MV-4-11 (cell line): ENCODE data around the gene TCFL5.
A peak's percentile ranks its signal among the peaks of the same experiment; 100 is the strongest.

Experiments used
- DNase-seq: peaks from one replicate; lab custom pipeline; 2025; lab: John Stamatoyannopoulos, UW

Gene TCFL5

DNA sequence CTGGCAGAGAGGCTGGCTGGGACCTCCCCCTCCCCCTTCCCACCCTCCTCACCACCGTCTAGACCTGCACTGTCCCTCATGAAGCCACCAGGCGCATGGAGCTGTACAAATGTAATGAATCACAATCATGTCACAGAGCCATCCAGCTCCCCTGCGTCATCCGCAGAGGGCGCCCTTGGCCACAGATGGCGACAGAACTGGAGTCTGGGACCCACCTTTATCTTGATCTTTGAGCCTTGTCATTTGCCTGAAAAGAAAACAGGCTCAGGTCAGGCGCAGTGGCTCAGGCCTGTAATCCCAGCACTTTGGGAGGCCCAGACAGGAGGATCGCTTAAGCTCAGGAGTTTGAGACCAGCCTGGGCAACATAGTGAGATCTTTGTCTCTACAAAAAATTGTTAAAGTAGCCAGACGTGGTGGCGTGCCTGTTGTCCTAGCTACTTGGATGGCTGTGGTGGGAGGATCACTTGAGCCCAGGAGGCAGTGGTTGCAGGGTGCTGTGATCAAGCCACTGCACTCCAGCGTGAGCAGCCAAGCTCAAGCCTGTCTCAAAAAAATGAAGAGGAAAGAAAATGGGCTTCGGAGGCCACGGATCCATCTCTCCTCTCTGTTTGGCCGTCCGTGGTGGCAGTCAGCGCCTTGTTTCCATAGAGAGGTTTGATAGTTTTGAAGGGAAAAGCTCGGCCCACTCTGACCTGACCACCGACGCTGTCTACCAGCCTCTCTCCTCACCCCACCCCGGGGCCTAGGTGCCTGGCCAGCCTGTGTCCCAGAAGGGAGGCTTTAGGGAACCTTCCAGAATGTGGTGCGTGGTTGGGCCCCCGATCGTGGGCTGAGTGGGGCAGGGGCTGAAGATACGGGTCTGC lies 38.6 kb downstream of the TCFL5 start:
- peak; percentile 78 for DNase-seq

DNA sequence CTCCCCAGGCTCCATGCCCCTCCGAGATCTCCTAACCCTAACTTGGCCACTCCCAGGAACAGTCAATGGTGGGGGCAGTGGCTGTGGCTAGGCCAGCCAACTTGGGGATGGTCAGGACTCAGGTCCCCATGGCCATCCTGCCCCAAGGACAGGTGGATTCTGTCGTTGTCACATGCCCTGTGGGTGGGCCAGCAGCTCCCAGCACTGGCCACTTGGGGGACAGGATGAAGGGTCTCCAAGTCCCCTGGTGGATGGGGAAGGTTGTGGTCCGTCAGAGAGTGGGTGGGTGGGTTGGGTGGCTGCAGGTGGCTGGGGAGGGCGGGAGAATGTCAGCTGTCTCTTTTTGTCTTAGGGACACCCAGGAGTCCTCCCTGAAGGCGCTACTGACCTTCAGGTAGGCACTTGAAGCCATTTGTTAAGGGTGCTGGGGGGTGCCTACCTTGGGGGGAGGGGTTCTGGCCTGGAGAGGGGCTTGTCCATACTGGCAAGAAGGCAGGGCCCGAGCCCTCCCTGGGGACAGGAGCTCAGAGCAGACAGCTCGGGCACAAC lies 39.3 kb downstream of the TCFL5 start:
- no peak for DNase-seq

DNA sequence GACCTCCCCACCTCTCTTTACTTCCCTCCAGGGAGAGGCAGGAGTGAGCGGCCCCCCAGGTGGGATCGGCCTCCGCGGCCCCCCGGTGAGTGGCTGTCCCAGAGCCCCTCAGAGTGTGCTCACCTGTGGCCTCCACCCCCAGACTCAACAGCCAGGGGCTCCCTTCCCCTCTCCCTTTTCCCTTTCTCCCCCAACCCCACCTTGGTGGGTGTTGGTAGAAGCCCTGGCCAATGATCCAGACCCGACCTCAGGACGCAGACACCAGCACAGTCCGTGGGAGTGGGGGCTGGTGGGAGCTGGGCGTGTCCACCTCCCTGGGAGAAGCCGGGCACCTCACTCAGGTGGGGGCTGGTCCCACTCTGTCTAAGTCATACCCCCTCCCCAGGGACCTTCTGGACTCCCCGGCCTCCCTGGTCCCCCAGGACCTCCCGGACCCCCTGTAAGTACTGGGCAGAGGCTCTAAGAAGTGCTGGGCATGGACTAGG lies 39.9 kb downstream of the TCFL5 start:
- no peak for DNase-seq

DNA sequence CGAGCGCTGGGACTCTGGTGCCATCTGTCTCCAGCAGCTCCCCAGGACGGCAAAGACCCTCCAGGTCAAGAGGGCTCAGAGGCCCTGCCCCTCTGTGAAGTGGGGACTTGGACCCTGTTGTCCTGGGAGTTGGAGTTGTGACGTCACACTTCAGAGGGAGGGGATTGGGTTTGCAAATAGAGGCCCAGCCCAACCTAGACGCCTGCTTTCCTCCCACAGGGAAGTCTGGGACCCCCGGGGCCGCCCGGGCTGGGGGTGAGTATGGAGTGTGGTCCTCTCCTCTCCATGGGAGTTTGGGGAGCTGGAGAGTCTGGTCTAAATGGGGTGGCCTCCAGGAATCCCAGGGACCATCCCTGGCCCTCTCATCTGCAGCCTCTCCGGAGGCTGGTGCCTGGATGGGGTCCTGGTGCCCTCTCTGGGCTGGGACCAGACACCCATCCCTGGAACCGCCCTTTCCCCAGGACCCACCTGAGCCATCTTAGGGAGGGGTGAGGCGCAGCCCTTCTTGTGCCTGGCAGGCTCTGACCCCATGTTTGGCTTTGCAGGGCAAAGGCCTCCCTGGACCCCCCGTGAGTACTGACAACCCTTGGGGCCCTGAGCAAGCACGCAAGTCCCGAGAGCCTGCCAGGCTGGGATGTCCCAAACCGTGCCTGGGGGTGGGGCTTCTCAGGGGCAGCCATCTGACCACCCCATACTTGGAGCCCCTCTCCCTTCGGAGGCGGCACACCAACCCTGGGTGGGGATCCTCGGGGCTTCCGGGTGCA lies 40.5 kb downstream of the TCFL5 start:
- no peak for DNase-seq

DNA sequence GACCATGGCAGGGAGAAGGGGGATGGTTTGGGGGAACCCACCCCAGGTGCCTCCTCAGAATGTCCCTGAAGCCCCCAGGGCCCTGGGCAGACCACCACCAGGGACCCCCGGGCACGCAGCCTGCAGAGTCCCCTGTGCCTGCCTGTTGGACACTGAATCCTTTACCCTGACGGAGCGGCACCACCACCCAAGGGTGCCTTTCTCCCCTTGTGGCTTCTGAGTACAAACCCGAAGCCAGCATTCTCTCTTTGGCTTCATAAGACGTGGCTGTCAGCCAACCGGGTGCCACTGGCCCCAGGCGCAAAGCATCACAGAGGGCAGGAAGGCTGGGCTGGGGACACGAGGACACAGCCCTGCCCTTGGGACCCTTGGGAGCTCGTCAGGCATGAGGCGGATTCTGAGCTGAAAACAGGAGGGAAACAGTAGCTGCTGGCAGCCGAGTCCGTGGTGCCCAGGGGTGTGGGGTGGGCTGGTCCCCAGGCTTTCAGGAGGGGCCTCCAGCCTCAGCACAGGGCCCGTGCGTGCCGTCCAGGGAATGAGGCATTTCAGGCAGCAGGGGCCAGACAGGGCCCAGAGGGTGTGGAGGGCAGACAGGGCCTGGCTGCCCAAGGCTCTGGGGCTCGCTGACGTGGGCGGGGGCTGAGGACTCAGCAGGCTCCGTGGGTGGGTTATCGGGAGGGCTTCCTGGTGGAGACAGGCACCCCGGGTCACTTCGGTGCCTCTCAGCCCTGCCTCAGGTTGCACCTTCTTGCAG lies 41.2 kb downstream of the TCFL5 start:
- DNase-seq: no peak

DNA sequence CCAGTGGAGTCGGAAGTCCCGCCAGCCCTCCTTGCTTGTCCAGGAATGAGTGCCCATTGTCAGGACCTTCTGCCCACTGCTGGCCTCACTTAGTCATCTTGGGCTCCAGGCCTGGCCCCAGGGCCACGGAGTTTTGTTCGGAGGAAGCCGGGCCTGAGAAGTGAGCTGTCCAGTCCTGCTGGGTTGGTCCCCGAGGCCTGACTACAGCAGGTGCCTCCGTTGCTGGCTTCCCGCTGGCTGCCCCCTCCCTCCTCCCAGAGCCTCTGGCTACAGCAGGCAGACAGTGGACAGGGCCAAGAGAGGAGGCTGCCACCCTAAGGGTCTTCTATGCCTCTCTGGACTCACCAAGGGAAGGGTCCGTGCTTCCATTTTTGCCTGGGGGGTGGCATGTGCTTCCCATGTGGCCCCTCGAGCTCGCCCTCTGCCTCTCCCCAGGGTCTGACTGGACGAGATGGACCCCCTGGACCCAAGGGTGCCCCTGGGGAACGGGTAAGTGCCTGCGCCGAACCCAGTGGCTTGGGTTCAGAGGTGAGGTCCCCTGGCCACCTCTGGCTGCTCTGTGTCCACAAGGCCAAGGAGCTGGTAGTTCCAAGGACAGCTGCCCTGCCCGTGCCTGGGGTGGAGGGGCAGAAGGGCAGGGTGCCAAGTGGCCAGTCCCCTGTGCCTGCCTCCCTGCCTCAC lies 42.0 kb downstream of the TCFL5 start:
- DNase-seq: no peak

DNA sequence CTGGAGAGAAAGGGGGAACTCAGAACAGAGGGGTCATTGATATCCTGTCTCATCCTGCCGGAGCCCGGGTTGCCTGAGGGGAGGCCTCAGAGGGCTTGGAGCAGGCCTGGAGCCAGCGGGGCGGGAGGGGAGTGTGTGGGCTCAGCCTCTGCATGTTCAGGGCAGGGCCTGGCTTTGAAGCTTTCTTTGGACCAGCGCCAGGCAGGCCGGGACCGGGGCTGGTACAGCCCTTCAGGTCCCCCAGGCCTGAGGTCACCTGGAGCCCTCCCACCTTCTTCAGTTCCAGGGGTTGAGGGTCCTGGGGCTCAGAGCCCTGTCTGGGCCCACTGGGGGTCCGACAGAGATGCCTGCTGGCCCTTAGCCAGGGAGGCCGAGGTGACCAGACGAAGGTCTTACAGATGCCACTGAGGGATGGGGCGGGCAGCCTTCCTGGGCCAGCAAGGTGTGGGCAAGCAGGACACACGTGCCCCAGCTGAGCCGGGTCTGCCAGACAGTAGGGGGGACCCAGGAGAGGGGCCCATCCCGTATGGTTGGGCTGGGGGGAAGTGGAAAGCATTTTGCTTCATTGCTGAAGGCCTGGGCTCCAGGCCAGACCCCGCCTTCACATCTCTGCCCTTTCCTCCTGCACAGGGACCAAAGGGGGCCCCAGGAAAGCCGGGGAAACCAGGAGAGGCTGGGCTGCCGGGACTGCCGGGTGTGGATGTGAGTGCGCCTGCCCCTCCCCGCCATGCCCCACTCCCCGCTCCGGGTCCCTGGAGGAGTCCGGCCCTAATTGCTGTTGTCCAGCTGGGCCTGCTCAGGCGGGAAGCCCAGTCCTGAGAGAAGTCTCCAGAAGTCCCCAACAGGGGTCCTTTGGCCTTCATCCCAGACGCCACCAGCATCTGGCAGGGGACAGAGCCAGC lies 42.8 kb downstream of the TCFL5 start:
- no peak for DNase-seq

DNA sequence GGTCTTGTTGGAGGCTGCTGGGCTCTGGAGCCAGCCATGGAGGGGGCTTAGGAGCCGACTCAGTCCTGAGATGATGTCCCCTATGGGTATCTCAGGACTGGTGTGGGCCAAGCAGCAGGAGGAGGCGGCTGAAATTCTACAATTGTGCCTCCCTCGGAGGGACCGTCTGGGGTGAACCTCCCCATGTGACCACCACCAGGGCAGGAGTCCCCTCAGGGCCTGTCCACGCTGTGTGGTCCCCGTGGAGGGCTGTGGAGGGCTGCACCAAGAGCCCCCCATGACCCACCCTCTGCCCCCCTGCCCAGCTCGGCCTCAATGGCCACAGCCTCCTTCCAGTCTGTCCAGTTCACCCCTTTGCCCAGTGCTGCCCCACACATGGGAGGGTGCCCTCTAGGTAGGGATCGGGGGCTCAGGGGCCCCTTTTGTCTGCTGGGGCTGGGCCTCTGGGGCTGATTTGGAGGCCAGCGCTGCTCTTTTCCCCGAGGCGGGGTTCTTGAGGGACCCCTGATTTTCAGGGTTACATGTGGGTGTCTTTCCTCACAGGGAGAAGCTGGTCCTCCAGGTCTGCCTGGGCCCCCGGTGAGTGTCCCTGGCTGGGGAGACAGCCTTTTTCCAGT lies 43.5 kb downstream of the TCFL5 start:
- DNase-seq: no peak

DNA sequence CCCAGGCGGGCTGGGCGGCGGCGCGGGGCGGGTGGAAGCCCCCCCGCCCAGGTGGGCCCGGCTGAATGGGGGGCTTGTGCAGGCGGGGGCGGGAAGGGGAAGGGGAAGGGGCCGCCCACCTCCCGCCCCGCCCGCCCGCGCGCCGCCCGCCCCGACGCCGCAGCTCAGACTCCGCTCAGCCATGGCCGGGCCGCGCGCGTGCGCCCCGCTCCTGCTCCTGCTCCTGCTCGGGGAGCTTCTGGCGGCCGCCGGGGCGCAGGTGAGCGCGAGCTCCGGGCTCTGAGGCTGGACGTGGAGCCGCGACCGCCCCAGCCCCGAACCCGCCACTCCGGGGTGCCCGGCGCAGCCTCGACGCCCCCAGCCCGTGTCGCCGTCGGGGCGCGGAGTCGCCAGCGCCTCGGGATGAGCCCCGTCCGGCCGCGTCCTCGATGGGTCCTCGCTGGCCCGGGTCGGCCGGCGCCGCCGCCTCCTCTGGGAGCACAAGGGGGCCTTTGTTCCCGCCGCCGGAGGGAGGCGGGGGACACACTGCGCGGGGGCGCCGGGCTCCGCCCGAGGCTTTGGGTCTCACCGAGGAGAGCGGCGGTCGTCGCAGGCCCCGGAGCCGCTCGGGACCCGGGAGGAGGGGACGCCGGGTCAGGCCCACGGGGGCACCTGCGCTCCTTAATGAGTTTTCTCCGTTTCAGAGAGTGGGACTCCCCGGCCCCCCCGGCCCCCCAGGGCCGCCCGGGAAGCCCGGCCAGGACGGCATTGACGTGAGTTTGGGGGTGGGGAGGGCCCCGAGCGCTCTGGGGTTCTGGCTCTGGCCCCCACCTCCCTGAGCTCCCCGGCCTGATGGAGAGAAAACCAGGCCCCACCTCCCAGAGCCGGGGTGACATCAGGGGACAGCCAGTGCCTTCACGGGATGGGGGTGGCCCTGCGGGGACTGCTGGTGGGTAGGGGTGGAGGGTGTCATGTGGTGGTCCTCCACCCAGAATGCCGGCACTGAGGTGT lies 44.4 kb downstream of the TCFL5 start, which contains the start of gene COL9A3:
COL9A3 (plus strand) TSS at position 167 of the 990 bp plus-strand sequence; CDS start at position 182, 15 bp downstream.
- no peak for DNase-seq

DNA sequence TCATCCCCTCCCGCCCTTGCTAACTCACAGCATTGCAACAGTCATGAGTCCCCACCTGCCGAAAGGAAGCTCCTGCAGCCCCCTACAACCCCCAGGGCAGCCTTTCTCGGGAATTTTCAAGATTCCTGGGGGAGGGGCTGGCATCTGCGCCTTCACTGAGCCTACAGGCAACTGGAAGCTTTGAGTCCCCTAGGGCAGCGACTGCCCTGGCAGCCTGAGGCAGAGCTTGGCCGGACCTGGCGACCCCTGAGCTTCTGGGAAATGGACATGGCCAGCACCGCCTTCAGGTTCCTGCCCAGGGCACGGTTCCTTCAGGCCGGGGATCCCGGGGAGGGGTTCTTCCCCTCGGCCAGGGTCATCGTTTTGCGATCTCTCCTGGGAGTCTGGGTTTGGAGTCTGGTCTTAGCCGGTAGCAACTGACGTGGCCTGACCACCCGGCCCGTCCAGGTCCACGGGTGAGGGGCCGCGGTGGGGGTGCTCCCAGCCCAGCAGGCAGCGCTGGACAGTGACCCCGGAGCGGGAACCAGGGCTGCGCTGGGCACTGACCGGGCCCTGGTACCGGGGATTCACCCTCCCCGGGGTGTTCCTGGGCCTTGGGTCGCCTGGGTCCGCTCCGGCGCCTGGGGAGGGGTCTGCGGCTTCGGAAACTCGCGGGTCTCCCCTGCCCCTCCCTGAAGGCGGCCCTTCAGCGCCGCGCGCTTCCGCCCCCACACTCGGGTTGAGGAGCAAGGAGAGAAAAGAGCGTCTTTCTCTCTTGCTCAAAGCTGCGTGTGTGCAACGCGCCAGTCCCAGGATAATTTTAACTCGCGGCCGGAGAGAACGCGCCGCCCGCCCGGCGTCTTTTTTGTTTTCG lies 45.4 kb downstream of the TCFL5 start:
- no peak for DNase-seq

DNA sequence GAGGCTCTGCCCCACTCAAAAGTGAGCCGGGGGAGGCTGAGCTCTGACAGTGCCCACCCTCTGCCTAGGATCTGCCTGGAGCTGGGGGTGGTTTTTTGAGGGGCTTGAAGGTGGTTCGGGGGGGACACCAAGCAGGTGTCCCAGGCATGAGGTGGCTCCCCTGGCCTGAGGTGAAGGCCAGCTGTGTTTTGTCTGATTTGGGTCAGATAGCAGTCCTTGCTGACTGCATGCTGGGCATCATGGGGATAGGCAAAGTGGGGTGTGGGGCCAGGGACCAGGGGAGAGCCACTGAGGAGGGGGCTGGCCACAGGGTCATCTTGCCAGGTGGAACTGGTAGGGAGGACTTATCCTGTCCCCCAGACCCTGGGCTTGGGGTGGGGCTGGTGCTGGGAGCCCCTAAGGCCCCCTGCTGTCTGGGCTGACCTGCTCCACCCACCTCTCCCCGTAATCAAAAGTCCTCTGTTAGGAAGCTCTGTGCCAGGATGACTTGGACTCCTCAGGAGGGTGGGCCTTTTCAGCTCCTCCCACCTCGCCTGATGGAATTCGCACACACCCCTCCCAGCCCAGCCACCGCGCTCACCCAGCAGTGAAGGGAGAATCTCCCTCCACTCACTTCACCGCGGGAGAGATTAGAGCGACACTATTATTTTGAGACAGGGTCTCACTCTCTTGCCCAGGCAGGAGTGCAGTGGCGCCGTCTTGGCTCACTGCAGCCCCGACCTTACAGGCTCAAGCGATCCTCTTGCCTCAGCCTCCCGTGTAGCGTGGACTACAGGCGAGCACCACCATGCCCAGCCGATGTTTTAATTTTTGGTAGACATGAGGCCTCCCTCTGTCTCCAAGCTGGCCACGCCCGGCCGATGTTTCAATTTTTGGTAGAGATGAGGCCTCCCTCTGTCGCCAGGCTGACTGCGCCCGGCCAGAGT lies 46.3 kb downstream of the TCFL5 start:
- DNase-seq: no peak

DNA sequence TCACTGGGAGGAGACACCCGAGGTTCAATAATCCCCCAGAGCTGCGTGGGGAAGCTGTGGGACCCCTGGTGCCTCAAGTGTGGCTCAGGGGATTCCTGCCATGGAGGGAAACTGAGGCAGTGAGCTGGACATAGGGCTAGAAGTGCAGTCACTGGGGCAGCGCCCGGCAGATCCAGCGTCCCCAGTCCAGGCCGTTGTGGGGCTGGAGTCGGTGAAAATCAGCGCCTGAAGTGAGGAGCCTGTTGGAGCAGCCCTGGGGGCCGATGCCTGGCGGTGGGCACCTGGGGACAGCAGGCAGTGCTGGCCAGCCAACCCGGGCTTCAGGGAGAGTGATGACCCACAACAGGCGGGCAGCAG lies 46.9 kb downstream of the TCFL5 start:
- DNase-seq: no peak

DNA sequence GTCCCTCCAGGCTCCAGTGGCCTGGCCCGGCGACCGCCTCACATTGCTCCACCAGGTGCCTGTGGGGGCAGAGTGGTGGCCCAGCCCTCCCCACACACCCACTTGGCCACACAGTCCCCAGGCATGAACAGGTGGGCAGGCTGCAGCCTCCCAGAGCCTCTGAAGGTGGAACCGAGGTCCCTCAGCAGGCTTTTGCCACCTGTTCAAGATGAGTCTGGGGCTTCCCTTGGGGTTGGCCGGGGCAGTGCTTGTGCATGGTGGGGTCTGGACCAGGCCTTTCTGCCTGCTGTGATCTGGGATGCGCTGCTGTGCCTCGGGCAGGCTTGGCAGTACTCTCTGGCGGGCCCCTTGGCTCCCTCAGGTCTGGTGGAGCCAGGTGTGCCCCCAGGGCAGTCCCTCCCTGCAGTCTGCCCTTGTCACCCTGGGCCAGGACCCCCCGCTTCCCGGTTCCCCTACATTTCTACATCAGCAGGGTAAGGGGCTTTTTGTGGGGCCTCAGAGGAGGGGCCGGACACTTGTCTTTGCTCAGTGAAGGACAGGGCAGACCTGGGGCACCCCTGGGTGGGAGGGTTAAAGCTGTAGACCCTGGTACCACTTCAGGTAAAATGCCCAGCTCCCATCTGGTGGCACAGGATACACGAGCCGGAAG lies 47.4 kb downstream of the TCFL5 start:
- DNase-seq: no peak

DNA sequence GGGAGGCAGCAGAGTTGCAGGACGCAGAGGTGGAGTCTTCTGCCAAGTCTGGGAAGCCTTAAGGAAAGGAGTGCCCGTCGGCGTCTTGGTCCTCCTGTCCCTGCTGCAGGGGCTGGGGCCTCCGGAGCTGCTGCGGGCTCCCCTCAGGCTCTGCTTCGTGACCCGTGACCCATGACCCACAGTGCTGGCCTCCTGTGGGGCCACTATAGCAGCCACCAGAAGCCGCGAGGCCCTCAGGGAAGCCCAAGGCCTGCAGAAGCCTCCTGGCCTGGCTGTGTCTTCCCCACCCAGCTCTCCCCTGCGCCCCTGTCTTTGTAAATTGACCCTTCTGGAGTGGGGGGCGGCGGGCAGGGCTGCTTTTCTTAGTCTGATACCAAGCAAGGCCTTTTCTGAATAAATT lies 48.0 kb downstream of the TCFL5 start:
- DNase-seq: no peak

DNA sequence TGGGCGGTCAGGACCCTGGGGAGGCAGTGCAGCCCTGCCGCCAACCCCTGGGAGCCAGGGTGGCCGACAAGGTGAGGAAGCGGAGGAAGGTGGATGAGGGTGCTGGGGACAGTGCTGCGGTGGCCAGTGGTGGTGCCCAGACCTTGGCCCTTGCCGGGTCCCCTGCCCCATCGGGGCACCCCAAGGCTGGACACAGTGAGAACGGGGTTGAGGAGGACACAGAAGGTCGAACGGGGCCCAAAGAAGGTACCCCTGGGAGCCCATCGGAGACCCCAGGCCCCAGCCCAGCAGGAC lies 48.8 kb downstream of the TCFL5 start:
- DNase-seq: no peak

DNA sequence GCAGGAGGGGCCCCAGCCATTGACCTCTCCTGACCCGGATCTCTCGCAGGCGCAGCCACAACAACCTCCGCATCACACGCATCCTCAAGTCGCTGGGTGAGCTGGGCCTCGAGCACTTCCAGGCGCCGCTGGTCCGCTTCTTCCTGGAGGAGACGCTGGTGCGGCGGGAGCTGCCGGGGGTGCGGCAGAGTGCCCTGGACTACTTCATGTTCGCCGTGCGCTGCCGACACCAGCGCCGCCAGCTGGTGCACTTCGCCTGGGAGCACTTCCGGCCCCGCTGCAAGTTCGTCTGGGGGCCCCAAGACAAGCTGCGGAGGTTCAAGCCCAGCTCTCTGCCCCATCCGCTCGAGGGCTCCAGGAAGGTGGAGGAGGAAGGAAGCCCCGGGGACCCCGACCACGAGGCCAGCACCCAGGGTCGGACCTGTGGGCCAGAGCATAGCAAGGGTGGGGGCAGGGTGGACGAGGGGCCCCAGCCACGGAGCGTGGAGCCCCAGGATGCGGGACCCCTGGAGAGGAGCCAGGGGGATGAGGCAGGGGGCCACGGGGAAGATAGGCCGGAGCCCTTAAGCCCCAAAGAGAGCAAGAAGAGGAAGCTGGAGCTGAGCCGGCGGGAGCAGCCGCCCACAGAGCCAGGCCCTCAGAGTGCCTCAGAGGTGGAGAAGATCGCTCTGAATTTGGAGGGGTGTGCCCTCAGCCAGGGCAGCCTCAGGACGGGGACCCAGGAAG lies 49.3 kb downstream of the TCFL5 start:
- peak; percentile 69 for DNase-seq
